Neural cell (in vitro differentiated cells): Measurements from ENCODE around the gene TOMM20.

ENCODE experiments used
- EP300 ChIP-seq: fragments of 450-650 bp; conservative IDR thresholded peaks from 2 replicates; pipeline ENCODE4 v1.6.1; 2014; ENCODE audit warnings: antibody characterized with exemption, mild to moderate bottlenecking, moderate library complexity; ENCODE audit not compliant: poor library complexity, severe bottlenecking
- EZH2 ChIP-seq: fragments of 200-600, 300-800 bp; shearing (Covaris generic), sonication (generic); IDR thresholded peaks from 2 replicates; pipeline ENCODE4 v1.6.1; 2014; ENCODE audit warnings: antibody characterized with exemption, low read length, borderline replicate concordance, mild to moderate bottlenecking; ENCODE audit not compliant: insufficient read depth, poor library complexity, severe bottlenecking
- MXI1 ChIP-seq: fragments of 450-650 bp; conservative IDR thresholded peaks from 2 replicates; pipeline ENCODE4 v1.6.1; 2014; ENCODE audit warnings: antibody characterized with exemption, mild to moderate bottlenecking; ENCODE audit not compliant: poor library complexity, severe bottlenecking
- POLR2AphosphoS5 ChIP-seq: IDR thresholded peaks from 2 replicates; pipeline ENCODE4 v1.6.1; 2012
- RAD21 ChIP-seq: fragments of 450-650 bp; conservative IDR thresholded peaks from 2 replicates; pipeline ENCODE4 v1.6.1; 2014; ENCODE audit warnings: antibody characterized with exemption, mild to moderate bottlenecking, moderate library complexity
- SMC3 ChIP-seq: fragments of 450-650 bp; conservative IDR thresholded peaks from 2 replicates; pipeline ENCODE4 v1.6.1; 2014; ENCODE audit warnings: antibody characterized with exemption, mild to moderate bottlenecking, moderate library complexity; ENCODE audit not compliant: poor library complexity
- TAF1 ChIP-seq: IDR thresholded peaks from 2 replicates; pipeline ENCODE4 v1.6.1; 2012; ENCODE audit warnings: low read depth
- TF ChIP-seq, protein P1 (sequence below): fragments of 450-650 bp; IDR thresholded peaks from 2 replicates; pipeline ENCODE4 v1.5.1; 2014; ENCODE audit warnings: antibody characterized with exemption, mild to moderate bottlenecking, moderate library complexity; ENCODE audit not compliant: poor library complexity, severe bottlenecking
- TF ChIP-seq, protein P2 (sequence below): IDR thresholded peaks from 2 replicates; pipeline ENCODE4 v1.6.1; 2012; ENCODE audit warnings: borderline replicate concordance

DNA sequence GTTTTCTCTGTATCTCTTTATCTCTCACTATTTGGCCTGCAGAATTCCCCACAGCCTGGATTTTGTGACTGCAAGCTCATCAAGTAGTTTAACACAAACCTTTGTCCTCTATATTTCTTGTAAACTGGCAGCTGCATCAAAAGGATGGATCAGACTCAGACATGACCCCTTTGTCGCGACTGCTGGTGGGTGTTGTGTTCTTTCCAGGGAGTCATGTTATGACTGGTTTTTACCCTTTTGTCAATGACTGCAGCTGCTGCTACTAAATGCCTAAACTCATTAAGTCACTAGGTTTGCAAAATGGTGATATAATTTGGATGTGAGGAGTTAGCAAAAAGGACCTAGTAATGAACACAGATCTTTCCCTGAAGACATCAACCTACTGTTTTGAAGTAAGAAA lies 10.2 kb upstream of the TOMM20 start:
- TF ChIP-seq EZH2 (no peak), TAF1 (no peak), POLR2AphosphoS5 (no peak), MXI1 (no peak), SMC3 (no peak), EP300 (no peak), RAD21 (no peak)
- TF ChIP-seq, protein P1, sequence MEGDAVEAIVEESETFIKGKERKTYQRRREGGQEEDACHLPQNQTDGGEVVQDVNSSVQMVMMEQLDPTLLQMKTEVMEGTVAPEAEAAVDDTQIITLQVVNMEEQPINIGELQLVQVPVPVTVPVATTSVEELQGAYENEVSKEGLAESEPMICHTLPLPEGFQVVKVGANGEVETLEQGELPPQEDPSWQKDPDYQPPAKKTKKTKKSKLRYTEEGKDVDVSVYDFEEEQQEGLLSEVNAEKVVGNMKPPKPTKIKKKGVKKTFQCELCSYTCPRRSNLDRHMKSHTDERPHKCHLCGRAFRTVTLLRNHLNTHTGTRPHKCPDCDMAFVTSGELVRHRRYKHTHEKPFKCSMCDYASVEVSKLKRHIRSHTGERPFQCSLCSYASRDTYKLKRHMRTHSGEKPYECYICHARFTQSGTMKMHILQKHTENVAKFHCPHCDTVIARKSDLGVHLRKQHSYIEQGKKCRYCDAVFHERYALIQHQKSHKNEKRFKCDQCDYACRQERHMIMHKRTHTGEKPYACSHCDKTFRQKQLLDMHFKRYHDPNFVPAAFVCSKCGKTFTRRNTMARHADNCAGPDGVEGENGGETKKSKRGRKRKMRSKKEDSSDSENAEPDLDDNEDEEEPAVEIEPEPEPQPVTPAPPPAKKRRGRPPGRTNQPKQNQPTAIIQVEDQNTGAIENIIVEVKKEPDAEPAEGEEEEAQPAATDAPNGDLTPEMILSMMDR = no peak
- TF ChIP-seq, protein P2, sequence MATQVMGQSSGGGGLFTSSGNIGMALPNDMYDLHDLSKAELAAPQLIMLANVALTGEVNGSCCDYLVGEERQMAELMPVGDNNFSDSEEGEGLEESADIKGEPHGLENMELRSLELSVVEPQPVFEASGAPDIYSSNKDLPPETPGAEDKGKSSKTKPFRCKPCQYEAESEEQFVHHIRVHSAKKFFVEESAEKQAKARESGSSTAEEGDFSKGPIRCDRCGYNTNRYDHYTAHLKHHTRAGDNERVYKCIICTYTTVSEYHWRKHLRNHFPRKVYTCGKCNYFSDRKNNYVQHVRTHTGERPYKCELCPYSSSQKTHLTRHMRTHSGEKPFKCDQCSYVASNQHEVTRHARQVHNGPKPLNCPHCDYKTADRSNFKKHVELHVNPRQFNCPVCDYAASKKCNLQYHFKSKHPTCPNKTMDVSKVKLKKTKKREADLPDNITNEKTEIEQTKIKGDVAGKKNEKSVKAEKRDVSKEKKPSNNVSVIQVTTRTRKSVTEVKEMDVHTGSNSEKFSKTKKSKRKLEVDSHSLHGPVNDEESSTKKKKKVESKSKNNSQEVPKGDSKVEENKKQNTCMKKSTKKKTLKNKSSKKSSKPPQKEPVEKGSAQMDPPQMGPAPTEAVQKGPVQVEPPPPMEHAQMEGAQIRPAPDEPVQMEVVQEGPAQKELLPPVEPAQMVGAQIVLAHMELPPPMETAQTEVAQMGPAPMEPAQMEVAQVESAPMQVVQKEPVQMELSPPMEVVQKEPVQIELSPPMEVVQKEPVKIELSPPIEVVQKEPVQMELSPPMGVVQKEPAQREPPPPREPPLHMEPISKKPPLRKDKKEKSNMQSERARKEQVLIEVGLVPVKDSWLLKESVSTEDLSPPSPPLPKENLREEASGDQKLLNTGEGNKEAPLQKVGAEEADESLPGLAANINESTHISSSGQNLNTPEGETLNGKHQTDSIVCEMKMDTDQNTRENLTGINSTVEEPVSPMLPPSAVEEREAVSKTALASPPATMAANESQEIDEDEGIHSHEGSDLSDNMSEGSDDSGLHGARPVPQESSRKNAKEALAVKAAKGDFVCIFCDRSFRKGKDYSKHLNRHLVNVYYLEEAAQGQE = no peak
